Activated CD4-positive, alpha-beta memory T cell treated with anti-CD3 and anti-CD28 coated beads for 36 hours (primary cell): ENCODE data around the gene USP24. TPM values are rescaled to one million over a fixed set of nuclear protein-coding genes. Genes with fewer than 3 reads are reported as not detected.

ENCODE experiments used
- CTCF ChIA-PET: fragments of 350-600 bp; sonication (Branson Sonifier 250); formaldehyde crosslinking; loops from one replicate; lab custom pipeline; 2021; ENCODE audit warnings: antibody characterized with exemption, inconsistent platforms; lab: Charles Lee
- POLR2A ChIA-PET: fragments of 350-600 bp; sonication (Branson Sonifier 250); formaldehyde crosslinking; loops from one replicate; lab custom pipeline; 2021; ENCODE audit warnings: antibody characterized with exemption; lab: Charles Lee
- DNase-seq: peaks from one replicate; pipeline ENCODE4 v3.0.0-alpha.2; 2020
- H3K27ac Mint-ChIP-seq: one replicate; pipeline ENCODE4 v1.8.0; 2021; ENCODE audit warnings: mixed read lengths
- H3K27me3 Mint-ChIP-seq: one replicate; pipeline ENCODE4 v1.8.0; 2021; ENCODE audit warnings: mixed read lengths
- H3K36me3 Mint-ChIP-seq: one replicate; pipeline ENCODE4 v1.8.0; 2021; ENCODE audit warnings: mixed read lengths
- H3K4me1 Mint-ChIP-seq: one replicate; pipeline ENCODE4 v1.8.0; 2021; ENCODE audit warnings: low read depth, mixed read lengths
- H3K4me3 Mint-ChIP-seq: one replicate; pipeline ENCODE4 v1.8.0; 2021; ENCODE audit warnings: mild to moderate bottlenecking, mixed read lengths
- H3K9me3 Mint-ChIP-seq: one replicate; pipeline ENCODE4 v1.8.0; 2021; ENCODE audit warnings: mixed read lengths
- intact Hi-C: fragments of 100-400 bp; cut with micrococcal nuclease; formaldehyde crosslinking; loops from one replicate; pipeline ENCODE4 v1.15.1; 2023
- total RNA-seq, 2 experiments: library from RNA; stranded (reverse); gene quantifications; one replicate each; pipeline ENCODE4 v1.2.3, GENCODE V29; 2021

The USP24 gene
- total RNA-seq, 2 experiments from 2014 or later = 37.4 to 39.9 TPM

DNA sequence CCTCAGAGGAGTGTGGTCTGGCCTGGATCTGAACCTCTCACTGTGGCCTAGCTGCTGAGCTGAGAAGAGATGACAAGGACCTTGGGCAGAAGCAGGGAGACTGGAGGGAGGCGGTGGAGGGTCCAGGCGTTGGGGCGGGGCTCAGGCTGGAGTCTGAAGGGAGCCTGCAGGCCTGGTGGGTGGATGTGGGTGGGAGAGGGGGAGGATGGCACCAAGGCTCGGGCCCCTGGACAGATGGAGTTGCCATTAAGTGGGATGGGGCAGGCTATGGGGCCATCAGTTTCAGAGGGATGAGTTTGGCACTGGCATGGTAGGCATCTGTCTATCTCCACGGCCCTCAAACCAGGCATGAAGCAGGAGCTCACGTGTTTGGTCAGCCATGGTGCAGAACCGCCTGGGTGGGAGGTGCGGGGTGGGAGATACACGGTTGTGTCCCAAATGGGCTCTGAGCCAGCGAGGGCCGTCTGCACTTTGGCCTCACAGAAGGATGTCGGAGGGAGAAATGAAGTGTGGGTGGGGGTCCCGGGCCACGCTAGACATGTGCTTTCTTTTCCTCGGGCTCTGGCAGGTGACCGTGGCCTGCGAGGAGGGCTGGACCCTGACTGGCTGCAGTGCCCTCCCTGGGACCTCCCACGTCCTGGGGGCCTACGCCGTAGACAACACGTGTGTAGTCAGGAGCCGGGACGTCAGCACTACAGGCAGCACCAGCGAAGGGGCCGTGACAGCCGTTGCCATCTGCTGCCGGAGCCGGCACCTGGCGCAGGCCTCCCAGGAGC lies 152.2 kb downstream of the USP24 start:
- H3K9me3 Mint-ChIP-seq = no peaks in the 10 kb centered on the region
- H3K36me3 Mint-ChIP-seq = peaks cover 12% of the 10 kb centered on the region
- ChIA-PET CTCF (interaction anchor here (0.7 to 1.7 kb wide), 8 partner anchors 9 to 626 kb away, joined by 3 to 6 read pairs (median 4); partner anchors contain the start of gene DHCR24), POLR2A (no interaction called here)
- no peak overlapping the region for H3K4me3 Mint-ChIP-seq
- no peaks in the 10 kb centered on the region for H3K27me3 Mint-ChIP-seq
- intact Hi-C loops = no loop called here
- DNase-seq = no peak
- no peak overlapping the region for H3K27ac Mint-ChIP-seq
- peaks cover 7% of the 10 kb centered on the region for H3K4me1 Mint-ChIP-seq

DNA sequence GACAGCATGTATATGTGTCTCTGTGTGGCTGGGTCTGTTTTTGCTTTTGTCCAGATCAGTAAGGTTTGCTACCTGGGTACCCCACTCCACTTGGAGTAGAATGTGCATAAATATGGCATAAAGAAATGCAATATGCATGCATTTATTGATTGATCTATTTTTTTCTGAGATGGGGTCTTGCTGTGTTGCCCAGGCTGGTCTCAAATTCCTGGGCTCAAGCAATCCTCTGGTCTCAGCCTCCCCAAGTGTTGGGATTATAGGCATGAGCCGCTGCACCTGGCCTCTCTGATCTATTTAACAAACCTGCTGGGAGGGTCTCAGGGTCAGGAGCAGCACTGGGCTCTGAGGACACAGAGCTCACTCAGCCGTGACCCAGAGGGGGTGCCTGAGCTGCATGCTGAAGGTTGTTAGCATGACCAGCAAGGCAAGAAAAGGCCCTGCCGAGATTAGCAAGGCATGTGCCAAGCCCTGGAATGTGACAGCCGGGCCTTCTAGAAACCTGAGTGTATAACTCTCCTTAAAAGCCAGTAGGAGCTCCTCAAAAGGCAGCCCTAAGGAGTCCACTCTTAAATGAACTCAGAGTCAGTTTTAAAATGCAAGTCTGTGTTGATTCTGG lies 153.3 kb downstream of the USP24 start:
- H3K4me3 Mint-ChIP-seq = no peak overlapping the region
- POLR2A ChIA-PET = no interaction called here
- DNase-seq = no peak
- H3K27ac Mint-ChIP-seq = no peak overlapping the region
- no peaks in the 10 kb centered on the region for H3K27me3 Mint-ChIP-seq
- H3K36me3 Mint-ChIP-seq = peaks cover 5% of the 10 kb centered on the region
- intact Hi-C loops = no loop called here
- CTCF ChIA-PET = interaction anchor here (3.5 kb wide), 1 partner anchor 40 kb away, joined by 10 read pairs; no protein-coding TSS in a partner anchor
- H3K9me3 Mint-ChIP-seq = no peaks in the 10 kb centered on the region
- H3K4me1 Mint-ChIP-seq = peaks cover 7% of the 10 kb centered on the region

DNA sequence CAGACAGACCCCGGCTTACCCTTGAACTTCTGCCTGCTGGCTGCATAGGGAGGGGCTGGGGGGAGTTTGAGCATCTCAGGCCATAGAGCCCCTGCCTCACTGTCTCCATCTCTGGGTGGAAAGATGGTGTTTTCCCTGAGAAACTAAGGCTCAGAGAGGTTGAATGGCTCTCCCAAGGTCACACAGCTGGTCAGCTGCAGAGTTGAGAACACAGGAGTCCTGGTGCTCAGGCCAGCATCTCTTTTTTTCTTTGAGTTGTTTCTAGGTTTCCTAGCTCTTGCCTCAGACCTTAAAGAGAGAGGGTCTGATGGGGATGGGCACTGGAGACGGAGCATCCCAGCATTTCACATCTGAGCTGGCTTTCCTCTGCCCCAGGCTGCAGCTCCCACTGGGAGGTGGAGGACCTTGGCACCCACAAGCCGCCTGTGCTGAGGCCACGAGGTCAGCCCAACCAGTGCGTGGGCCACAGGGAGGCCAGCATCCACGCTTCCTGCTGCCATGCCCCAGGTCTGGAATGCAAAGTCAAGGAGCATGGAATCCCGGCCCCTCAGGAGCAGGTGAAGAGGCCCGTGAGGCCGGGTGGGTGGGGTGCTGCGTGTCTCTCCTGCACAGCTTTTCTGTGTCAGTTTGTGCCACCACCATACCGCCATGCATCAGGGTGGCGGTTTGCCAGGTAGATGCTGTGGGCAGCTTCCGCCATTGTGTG lies 154.0 kb downstream of the USP24 start:
- no peak overlapping the region for H3K4me3 Mint-ChIP-seq
- no peak overlapping the region for H3K27ac Mint-ChIP-seq
- POLR2A ChIA-PET = no interaction called here

DNA sequence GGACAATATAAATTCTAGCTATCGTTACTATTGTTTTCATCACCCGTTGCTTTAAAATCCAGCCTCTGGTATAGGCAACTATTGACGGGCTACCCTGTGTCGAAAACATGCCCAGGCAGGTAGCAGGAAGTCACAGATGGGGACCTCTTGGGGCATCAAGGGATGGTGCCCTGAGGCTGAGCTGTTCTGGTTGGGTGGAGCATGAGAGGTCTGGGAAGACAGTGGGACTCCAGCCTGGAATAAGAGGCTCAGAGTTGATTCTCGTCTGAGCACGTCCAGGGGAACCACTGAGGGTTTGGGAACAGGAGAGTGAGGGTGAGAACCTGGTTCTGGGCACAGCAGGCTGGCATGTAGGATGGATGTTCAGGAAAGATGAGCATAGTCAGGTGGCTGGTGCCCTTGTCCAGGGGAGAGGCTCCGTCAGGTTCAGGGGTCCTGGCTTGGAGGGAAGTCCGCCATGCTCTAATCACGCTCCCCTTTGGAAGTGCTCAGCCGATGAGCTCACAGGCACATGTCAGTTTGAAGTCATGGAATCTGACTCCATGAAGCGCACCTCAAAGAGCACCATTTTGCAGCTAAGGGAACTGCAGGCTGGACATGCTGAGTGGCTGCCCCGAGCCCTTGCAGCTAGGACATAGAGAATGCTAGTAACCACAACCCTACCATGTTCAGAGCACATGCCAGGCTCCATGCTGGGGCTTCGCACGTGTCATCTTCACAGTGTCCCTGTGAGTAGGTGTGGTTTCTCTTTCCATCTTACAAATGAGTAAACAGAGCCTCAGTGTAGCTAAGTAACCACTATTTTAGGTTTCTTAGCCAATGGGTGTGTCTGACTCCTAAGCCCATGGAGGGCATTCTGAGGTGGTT lies 154.8 kb downstream of the USP24 start:
- DNase-seq = peak; percentile 49
- Mint-ChIP-seq H3K4me3 (no peak overlapping the region), H3K36me3 (no peaks in the 10 kb centered on the region), H3K27ac (no peak overlapping the region), H3K9me3 (no peaks in the 10 kb centered on the region), H3K4me1 (peaks cover 7% of the 10 kb centered on the region), H3K27me3 (no peaks in the 10 kb centered on the region)
- ChIA-PET CTCF (interaction anchor here (0.6 to 3.5 kb wide), 4 partner anchors 38 to 231 kb away, joined by 3 to 10 read pairs (median 4); no protein-coding TSS in a partner anchor), POLR2A (no interaction called here)
- intact Hi-C loops = no loop called here

More for the DNA sequence above, 154.0 kb downstream of the USP24 start:
- Mint-ChIP-seq H3K36me3 (no peaks in the 10 kb centered on the region), H3K4me1 (peaks cover 7% of the 10 kb centered on the region), H3K9me3 (no peaks in the 10 kb centered on the region), H3K27me3 (no peaks in the 10 kb centered on the region)
- CTCF ChIA-PET = interaction anchor here (0.6 to 3.5 kb wide), 3 partner anchors 39 to 231 kb away, joined by 3 to 10 read pairs (median 4); no protein-coding TSS in a partner anchor
- intact Hi-C loops = no loop called here
- DNase-seq = no peak

DNA sequence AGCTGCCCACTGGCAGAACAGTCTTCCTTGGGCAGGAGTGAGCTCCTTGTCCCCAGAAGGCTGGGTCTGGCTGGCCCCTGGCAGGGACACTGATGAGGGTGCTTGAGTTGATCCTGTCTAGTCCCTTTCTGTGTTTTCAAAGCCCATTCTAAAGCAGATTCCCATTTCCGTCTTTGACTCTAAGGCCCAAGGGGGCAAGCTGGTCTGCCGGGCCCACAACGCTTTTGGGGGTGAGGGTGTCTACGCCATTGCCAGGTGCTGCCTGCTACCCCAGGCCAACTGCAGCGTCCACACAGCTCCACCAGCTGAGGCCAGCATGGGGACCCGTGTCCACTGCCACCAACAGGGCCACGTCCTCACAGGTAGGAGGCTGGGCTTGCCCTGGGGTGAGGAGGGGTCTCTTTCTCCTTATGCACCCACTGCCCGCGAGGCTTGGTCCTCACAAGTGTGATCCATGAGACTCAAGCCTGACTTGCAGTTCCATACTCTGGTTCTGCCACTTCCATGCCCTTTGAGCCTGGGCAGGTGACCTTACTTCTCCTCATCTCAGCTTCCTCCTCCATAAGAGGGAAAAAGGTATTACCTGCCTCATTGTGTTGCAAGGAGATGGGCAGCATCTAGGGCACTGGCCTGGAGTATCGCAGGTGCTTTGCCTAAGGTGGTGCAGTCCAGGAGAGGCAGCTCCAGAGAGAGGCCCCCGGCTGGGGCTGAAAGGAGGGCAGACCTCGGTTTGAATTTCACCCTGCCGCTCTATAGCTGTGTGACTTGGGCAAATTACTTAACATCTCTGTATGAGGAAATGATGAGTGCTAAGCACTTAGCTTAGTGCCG lies 155.6 kb downstream of the USP24 start:
- no peaks in the 10 kb centered on the region for H3K27me3 Mint-ChIP-seq
- ChIA-PET POLR2A (interaction anchor here (0.8 kb wide), 1 partner anchor 14 kb away, joined by 3 read pairs; no protein-coding TSS in a partner anchor), CTCF (interaction anchor here (1.0 to 3.5 kb wide), 2 partner anchors 38 to 219 kb away, joined by 3 to 10 read pairs; no protein-coding TSS in a partner anchor)
- DNase-seq = no peak
- no peaks in the 10 kb centered on the region for H3K9me3 Mint-ChIP-seq
- peaks cover 7% of the 10 kb centered on the region for H3K4me1 Mint-ChIP-seq
- no peak overlapping the region for H3K27ac Mint-ChIP-seq
- intact Hi-C loops = no loop called here
- H3K4me3 Mint-ChIP-seq = no peak overlapping the region
- no peaks in the 10 kb centered on the region for H3K36me3 Mint-ChIP-seq

DNA sequence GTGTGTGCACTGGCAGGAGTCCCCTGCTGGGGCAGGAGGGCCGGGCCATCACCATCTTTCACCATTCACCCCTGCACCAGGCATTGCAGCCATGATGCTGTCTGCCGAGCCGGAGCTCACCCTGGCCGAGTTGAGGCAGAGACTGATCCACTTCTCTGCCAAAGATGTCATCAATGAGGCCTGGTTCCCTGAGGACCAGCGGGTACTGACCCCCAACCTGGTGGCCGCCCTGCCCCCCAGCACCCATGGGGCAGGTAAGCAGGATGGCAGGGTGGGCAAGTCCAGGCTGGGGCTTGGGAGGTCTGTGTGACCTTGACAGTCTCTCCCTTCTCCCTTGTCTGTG lies 157.2 kb downstream of the USP24 start:
- CTCF ChIA-PET = no interaction called here
- DNase-seq = no peak
- Mint-ChIP-seq H3K4me1 (peaks cover 7% of the 10 kb centered on the region), H3K9me3 (no peaks in the 10 kb centered on the region), H3K36me3 (no peaks in the 10 kb centered on the region), H3K27me3 (no peaks in the 10 kb centered on the region), H3K27ac (no peak overlapping the region), H3K4me3 (no peak overlapping the region)
- intact Hi-C loops = no loop called here
- POLR2A ChIA-PET = no interaction called here

DNA sequence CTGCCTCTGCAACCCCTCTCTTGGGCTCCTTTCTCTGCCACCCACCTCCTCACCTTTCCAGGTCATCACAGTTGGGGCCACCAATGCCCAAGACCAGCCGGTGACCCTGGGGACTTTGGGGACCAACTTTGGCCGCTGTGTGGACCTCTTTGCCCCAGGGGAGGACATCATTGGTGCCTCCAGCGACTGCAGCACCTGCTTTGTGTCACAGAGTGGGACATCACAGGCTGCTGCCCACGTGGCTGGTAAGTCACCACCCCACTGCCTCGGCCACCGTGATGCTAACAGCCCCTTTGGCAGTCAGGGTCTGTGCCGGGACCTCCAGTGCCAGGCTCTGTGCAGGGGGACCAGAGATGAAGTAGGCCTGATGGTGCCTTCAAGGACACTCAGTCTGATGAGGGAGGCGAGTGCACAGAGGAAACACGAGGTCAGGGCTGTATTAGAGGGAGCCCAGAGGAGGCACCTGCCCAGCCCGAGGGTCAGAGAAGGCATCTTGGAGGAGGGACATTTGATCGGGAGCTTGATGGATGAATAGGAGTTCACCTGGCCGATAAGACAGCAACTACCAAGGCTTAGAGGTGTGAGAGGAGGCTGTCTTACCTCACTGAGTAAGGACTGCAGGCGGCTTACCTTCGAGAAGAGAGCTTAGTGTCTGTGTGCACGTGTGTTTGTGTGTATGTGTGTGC lies 157.8 kb downstream of the USP24 start:
- ChIA-PET POLR2A (no interaction called here), CTCF (no interaction called here)
- no peaks in the 10 kb centered on the region for H3K9me3 Mint-ChIP-seq
- no peak for DNase-seq
- no peaks in the 10 kb centered on the region for H3K36me3 Mint-ChIP-seq
- peaks cover 7% of the 10 kb centered on the region for H3K4me1 Mint-ChIP-seq
- no peaks in the 10 kb centered on the region for H3K27me3 Mint-ChIP-seq
- intact Hi-C loops = no loop called here
- H3K27ac Mint-ChIP-seq = no peak overlapping the region
- no peak overlapping the region for H3K4me3 Mint-ChIP-seq

DNA sequence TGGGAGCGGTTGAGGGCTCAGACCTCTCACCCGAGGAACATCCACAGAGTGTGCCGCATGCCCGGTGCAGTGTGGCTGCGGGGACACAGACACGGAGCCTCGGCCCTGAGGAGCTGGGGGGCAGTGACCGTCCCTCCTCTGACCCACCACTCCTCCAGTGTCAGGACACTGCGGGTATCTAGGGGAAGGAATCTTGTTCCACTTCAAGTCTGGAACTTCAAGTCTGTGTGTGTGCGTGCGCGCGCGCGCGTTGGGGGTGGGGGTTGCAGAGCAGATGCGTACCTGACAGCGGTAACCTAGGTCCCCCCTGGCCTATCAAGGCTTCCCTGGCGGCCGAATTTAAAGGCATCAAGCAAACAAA lies 158.6 kb downstream of the USP24 start:
- Mint-ChIP-seq H3K4me3 (no peak overlapping the region), H3K4me1 (peaks cover 7% of the 10 kb centered on the region), H3K9me3 (no peaks in the 10 kb centered on the region), H3K36me3 (no peaks in the 10 kb centered on the region), H3K27ac (no peak overlapping the region), H3K27me3 (no peaks in the 10 kb centered on the region)
- intact Hi-C loops = no loop called here
- ChIA-PET POLR2A (no interaction called here), CTCF (no interaction called here)
- DNase-seq = no peak

DNA sequence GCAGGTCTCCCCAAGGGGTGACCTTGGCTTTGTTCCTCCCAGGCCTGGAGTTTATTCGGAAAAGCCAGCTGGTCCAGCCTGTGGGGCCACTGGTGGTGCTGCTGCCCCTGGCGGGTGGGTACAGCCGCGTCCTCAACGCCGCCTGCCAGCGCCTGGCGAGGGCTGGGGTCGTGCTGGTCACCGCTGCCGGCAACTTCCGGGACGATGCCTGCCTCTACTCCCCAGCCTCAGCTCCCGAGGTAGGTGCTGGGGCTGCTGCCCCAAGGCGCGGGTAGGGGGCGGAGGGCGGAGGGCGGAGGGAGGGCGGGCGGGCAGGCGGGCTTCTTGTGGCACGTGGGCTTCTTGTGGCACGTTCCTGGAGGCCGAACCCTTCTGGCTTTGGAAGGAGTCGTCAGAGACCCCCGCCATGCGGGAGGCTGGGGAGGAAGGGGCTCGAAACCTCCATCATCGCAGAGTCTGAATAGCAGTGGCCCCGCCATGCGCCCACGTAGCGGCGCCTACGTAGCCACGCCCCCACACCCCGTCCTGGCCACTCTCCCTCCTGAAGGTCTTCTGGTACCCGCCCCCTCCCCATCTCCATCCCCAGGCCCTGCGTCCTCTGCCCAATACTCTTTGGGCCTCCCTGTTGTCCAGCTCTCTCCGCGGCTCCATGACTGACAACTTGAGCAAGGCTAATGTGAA lies 159.1 kb downstream of the USP24 start:
- Mint-ChIP-seq H3K27ac (no peak overlapping the region), H3K36me3 (no peaks in the 10 kb centered on the region), H3K27me3 (no peaks in the 10 kb centered on the region), H3K4me1 (peaks cover 7% of the 10 kb centered on the region), H3K4me3 (no peak overlapping the region), H3K9me3 (no peaks in the 10 kb centered on the region)
- CTCF ChIA-PET = no interaction called here
- POLR2A ChIA-PET = no interaction called here
- intact Hi-C loops = no loop called here
- no peak for DNase-seq

DNA sequence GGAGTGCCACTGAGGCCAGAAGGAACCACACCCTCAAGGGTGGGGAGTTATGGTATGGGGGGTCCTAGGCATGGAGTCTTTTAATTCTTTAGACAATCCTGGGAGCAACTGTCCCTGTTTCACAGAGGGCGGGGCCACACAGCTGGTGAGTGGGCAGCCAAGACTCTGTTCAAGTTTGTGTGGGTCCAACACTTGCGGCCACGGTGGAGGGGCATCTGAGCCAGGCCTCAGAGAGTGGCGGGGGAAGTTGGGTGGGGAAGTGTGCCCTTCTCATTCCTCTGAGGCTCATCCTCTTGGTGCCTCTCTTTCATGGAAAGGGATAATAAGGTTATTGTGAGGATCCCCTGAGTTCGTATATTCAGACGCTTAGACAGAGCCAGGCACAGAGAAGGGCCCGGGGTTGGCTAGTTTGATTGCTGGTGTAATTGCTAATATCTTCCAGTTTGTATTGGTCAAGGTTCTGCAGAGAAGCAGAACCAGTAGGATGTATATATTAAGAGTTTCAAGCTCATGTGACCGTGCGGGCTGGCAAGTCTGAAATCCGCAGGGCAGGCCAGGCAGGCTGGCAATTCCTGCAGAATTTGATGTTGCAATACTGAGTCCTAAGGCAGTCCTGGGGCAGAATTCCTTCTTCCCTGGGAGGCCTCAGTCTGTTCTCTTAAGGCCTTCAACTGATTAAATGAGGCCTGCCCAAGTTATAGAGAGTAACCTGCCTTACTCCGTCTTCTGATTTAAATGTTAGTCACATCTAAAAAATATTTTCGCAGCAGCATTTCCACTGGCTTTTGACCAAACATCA lies 159.9 kb downstream of the USP24 start:
- Mint-ChIP-seq H3K4me3 (no peak overlapping the region), H3K27me3 (no peaks in the 10 kb centered on the region), H3K27ac (no peak overlapping the region), H3K9me3 (no peaks in the 10 kb centered on the region), H3K4me1 (no peaks in the 10 kb centered on the region), H3K36me3 (no peaks in the 10 kb centered on the region)
- DNase-seq = no peak
- CTCF ChIA-PET = no interaction called here
- POLR2A ChIA-PET = no interaction called here
- intact Hi-C loops = no loop called here
